Fibroblast of the aortic adventitia (primary cell): ENCODE results near the gene ASZ1. TPM values are rescaled to one million over a fixed set of nuclear protein-coding genes. Genes with fewer than 3 reads are reported as not detected.
A peak's percentile ranks its signal among the peaks of the same experiment; 100 is the strongest.

Source experiments
- DNase-seq: peaks from one replicate; pipeline ENCODE4 v3.0.0-alpha.2; 2010; ENCODE audit warnings: low read depth
- H3K4me3 ChIP-seq: 2 replicates; pipeline ENCODE4 v1.5.1; 2011; ENCODE audit warnings: low read depth, mild to moderate bottlenecking, control low read depth, low read length, moderate library complexity
- total RNA-seq: library from RNA; depleted of rRNA; stranded (reverse); fragments of >200 nt; gene quantifications from 2 replicates; pipeline ENCODE4 v1.2.3, GENCODE V29; 2012; ENCODE audit warnings: low replicate concordance
- TF ChIP-seq, protein P1 (sequence below): IDR thresholded peaks from 2 replicates; pipeline ENCODE4 v1.5.1; 2011; ENCODE audit warnings: mild to moderate bottlenecking, low read length, control low read depth, inconsistent platforms; ENCODE audit not compliant: insufficient read depth

The ASZ1 gene
- total RNA-seq, 1 donor, result not detected

DNA sequence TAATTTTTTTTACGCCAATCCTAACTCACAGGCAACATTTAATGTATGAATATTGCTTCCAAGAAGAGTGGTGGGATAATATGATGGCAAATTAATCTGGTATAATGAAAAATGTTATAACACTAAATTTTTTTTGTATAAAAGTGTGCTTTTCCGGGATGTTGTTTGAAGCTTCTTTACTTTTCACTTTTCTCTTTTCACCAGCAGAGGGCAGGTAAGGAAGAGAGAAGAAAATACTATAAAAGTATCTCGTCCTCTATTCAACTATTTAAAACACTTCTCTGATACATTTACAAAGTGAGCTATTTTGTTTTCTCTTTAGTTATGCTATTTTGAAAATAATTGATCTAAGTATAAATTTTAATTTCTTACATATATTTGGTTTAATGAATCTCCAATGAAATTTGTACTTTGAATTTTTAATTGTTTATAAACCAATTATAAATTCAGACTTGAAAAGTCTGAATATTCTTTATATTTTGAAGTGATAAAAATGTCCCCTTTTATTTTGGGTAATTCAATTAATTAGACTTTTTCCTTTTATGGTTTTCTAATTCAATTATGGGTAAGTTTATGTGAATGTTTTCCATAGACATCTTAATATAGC lies 31.8 kb upstream of the ASZ1 start:
- peak; percentile 59 for DNase-seq

DNA sequence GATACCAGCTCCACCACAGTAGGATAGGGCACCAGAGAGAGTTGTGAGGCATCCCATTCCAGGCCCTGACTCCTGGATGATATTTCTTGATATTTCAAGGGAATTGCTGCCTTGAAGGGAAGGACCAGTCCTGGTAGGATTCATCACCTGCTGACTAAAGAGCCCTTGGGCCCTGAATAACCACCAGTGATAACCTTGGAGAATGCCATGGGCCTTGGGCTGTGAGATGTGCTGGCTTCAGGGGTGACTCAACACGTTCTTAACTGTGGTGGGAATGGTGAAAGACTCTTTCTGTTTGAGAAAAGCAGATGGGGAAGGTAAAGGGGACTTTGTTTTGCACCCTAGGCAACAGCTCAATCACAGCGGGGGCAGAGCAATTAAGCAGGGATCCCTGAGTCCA lies 21.4 kb upstream of the ASZ1 start:
- TF ChIP-seq, protein P1, sequence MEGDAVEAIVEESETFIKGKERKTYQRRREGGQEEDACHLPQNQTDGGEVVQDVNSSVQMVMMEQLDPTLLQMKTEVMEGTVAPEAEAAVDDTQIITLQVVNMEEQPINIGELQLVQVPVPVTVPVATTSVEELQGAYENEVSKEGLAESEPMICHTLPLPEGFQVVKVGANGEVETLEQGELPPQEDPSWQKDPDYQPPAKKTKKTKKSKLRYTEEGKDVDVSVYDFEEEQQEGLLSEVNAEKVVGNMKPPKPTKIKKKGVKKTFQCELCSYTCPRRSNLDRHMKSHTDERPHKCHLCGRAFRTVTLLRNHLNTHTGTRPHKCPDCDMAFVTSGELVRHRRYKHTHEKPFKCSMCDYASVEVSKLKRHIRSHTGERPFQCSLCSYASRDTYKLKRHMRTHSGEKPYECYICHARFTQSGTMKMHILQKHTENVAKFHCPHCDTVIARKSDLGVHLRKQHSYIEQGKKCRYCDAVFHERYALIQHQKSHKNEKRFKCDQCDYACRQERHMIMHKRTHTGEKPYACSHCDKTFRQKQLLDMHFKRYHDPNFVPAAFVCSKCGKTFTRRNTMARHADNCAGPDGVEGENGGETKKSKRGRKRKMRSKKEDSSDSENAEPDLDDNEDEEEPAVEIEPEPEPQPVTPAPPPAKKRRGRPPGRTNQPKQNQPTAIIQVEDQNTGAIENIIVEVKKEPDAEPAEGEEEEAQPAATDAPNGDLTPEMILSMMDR, result no peak
- H3K4me3 ChIP-seq, result no peak overlapping the region
- no peak for DNase-seq

More for the DNA sequence above, 31.8 kb upstream of the ASZ1 start:
- H3K4me3 ChIP-seq, result no peak overlapping the region
- TF ChIP-seq, protein P1, result peak; percentile 64

DNA sequence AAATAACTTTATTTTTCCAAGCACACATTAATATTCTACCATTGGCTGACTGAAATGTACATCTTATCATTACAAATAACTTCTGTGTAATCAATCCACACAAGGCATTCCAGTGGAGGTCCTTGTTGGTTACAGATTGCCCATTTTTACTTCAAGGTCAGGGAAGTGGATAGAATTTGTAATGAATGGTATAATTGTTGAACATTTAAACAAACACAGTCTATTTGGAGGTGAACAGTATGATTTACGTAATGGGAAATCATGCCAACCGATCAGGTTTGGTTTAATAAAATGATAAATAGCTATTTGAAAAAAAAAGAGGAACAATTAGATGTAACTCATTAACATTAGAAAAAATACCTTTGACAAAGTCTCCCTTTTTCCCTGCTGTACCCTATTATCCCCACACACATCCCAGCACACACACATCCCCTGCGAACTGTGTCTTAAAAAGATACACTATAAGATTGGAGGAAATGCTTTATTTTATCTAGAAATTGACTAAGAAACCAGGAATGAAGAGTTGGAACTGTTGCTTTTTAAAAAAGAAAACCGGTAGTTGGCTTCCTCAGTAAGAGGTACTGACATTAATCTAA lies 19.0 kb upstream of the ASZ1 start:
- DNase-seq, result no peak
- H3K4me3 ChIP-seq, result no peak overlapping the region
- TF ChIP-seq, protein P1, result no peak

DNA sequence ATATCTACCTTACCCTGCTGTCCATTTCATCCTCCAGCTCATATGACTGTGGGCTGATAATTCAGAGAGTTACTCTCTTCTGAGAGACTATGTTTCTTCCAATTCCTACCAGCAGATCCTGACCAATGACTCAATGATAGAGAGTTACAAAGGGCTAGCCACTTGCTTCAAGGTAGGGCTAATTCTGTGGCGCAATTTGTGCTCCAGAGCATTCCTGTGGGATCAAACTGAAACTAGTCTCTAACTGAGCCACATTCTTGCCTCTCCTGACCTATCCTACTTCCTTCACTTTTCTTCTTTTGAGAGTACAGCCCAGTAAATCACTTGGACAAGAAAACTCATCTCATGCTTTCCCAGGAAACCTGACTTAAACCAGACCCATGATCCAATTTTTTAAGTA lies 17.9 kb upstream of the ASZ1 start:
- peak; percentile 1 for DNase-seq
- no peak overlapping the region for H3K4me3 ChIP-seq
- TF ChIP-seq, protein P1, result no peak

DNA sequence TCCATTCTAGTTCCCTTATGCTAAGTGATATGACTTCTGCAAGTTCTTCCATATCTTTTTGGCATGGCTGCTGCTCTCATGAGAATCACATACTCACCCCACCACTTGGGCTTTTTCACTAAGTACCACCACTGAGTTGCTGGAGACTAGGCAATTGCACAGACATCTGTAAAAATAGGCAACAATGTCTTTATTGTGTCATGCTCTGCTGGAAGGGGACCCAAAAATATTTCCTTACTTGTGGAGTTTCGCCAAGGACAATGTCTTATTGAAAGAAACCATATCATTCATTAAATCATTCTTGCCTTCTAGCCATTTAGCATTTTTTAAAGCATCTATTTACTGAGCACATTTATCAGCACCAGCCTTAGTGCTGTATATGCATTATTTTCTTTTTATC lies 17.4 kb upstream of the ASZ1 start:
- H3K4me3 ChIP-seq, result no peak overlapping the region
- no peak for DNase-seq
- TF ChIP-seq, protein P1, result no peak

DNA sequence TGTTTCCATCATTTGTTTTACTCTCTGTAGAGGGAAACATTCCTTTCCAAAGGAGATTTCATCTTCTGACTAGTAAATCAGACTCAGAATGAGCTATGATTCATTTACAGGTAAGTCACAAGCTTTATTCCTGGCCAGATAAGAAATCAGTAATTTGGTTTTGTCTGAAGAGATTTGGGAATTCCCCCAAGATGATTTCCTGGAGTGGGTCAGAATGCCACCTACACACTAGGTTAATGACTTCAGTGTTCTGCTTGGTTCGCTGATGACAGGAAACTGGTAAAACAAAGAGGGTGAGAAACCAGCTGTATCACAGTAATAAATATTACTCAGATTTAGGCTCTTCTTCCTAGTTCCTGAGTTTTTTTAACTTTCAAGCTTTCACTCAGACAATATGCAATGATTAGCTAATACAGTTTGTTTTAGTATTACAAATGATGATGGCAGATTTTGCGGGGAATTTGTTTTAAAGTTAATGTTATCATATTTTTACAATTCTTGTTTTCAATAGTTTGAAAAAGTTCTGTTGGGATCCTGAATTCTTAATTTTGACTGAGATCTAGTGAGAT lies 8.3 kb upstream of the ASZ1 start:
- no peak overlapping the region for H3K4me3 ChIP-seq
- TF ChIP-seq, protein P1, result no peak
- DNase-seq, result no peak
